ENCODE results near the gene PDE4B. TPM values are rescaled to one million over a fixed set of nuclear protein-coding genes. Genes with fewer than 3 reads are reported as not detected.

The PDE4B gene
- polyA plus RNA-seq, 1 donor from 2014 or later: 135 TPM

DNA sequence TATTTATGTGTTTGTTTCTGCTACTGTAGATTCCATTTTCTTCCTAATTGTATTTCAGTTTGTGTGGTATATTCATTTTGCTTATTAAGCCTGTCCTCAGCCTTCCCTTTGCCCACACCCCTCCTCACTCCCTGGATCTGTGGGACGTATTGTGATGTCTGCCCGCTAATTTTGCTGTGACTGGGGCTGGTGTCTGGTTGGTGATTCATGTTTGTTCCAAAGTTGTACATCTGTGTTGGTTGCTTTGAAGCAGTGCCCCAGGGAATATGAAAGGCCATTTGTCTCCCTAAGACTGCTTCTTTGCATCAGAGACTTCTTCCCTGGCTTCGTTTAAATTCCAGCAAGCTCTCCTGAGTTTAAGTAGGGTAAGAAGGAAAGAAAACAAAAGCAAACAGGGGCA is 451.7 kb downstream of the PDE4B start:
- no peaks in the 10 kb centered on the region for H3F3A ChIP-seq (ENCODE audit: insufficient read depth, low read length, poor library complexity, severe bottlenecking)
- H2AFZ ChIP-seq (ENCODE audit: low read depth, low read length): no peak overlapping the region
- H3K27ac ChIP-seq (ENCODE audit: low read length): no peak overlapping the region
- no peak overlapping the region for H3K4me2 ChIP-seq (ENCODE audit: low read length)
- H3K79me2 ChIP-seq (replicated peaks; ENCODE audit: insufficient read depth, low read length): no peaks in the 10 kb centered on the region
- no peaks in the 10 kb centered on the region for H4K20me1 ChIP-seq (ENCODE audit: insufficient read depth)
- peaks cover 5% of the 10 kb centered on the region for H3K36me3 ChIP-seq (ENCODE audit: insufficient read depth, low read length)
- no peaks in the 10 kb centered on the region for H3K27me3 ChIP-seq (ENCODE audit: insufficient read depth, low read depth, low read length)
- H3K9ac ChIP-seq (ENCODE audit: low read length): no peak overlapping the region
- no peaks in the 10 kb centered on the region for H3K9me2 ChIP-seq (ENCODE audit: insufficient read depth, low read length)
- no peaks in the 10 kb centered on the region for H3K9me3 ChIP-seq (ENCODE audit: low read length)
- no peak overlapping the region for H3K4me3 ChIP-seq (ENCODE audit: low read length)
- TF ChIP-seq SMC3 (conservative IDR thresholded peaks at IDR 0.05; ENCODE audit: poor library complexity) (no peak), MXI1 (conservative IDR thresholded peaks at IDR 0.05; ENCODE audit: poor library complexity, severe bottlenecking) (no peak), TAF1 (IDR thresholded peaks at IDR 0.05; ENCODE audit: low read depth) (no peak), EZH2 (IDR thresholded peaks at IDR 0.05; ENCODE audit: borderline replicate concordance, insufficient read depth, low read length, poor library complexity, severe bottlenecking) (no peak)

DNA sequence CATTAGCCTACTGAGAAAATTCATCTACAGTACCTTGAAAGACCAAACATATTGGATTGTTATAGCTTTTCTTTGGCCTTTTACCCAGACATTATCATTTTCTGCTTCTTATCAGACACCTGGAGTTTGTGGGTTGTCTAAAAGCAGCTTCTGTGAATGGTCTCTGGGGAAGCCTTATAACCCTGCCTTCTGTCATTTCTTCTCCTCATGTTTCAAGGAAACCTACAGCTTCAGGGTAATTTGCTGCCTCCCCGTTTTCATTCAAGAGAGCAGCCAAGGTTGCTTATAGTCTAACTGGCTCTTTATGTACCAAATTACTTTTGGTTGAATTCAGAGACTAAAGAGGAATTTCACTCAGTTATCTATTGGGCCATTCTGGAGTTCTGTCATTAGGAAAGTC is 453.0 kb downstream of the PDE4B start:
- Histone ChIP-seq H3K27me3 (ENCODE audit: insufficient read depth, low read depth, low read length) (no peaks in the 10 kb centered on the region), H3K27ac (ENCODE audit: low read length) (peak overlapping the region; percentile 28)

More for the DNA sequence above, 453.0 kb downstream of the PDE4B start:
- Histone ChIP-seq H4K20me1 (ENCODE audit: insufficient read depth) (no peaks in the 10 kb centered on the region), H3F3A (ENCODE audit: insufficient read depth, low read length, poor library complexity, severe bottlenecking) (no peaks in the 10 kb centered on the region), H3K9me3 (ENCODE audit: low read length) (no peaks in the 10 kb centered on the region), H2AFZ (ENCODE audit: low read depth, low read length) (no peak overlapping the region), H3K79me2 (replicated peaks; ENCODE audit: insufficient read depth, low read length) (no peaks in the 10 kb centered on the region), H3K4me3 (ENCODE audit: low read length) (peak overlapping the region; percentile 19), H3K4me2 (ENCODE audit: low read length) (peak overlapping the region; percentile 3), H3K36me3 (ENCODE audit: insufficient read depth, low read length) (peaks cover 5% of the 10 kb centered on the region), H3K9ac (ENCODE audit: low read length) (no peak overlapping the region), H3K9me2 (ENCODE audit: insufficient read depth, low read length) (no peaks in the 10 kb centered on the region)
- TF ChIP-seq, protein P1, sequence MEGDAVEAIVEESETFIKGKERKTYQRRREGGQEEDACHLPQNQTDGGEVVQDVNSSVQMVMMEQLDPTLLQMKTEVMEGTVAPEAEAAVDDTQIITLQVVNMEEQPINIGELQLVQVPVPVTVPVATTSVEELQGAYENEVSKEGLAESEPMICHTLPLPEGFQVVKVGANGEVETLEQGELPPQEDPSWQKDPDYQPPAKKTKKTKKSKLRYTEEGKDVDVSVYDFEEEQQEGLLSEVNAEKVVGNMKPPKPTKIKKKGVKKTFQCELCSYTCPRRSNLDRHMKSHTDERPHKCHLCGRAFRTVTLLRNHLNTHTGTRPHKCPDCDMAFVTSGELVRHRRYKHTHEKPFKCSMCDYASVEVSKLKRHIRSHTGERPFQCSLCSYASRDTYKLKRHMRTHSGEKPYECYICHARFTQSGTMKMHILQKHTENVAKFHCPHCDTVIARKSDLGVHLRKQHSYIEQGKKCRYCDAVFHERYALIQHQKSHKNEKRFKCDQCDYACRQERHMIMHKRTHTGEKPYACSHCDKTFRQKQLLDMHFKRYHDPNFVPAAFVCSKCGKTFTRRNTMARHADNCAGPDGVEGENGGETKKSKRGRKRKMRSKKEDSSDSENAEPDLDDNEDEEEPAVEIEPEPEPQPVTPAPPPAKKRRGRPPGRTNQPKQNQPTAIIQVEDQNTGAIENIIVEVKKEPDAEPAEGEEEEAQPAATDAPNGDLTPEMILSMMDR (IDR thresholded peaks at IDR 0.05; ENCODE audit: poor library complexity, severe bottlenecking): no peak
- TF ChIP-seq, protein P2, sequence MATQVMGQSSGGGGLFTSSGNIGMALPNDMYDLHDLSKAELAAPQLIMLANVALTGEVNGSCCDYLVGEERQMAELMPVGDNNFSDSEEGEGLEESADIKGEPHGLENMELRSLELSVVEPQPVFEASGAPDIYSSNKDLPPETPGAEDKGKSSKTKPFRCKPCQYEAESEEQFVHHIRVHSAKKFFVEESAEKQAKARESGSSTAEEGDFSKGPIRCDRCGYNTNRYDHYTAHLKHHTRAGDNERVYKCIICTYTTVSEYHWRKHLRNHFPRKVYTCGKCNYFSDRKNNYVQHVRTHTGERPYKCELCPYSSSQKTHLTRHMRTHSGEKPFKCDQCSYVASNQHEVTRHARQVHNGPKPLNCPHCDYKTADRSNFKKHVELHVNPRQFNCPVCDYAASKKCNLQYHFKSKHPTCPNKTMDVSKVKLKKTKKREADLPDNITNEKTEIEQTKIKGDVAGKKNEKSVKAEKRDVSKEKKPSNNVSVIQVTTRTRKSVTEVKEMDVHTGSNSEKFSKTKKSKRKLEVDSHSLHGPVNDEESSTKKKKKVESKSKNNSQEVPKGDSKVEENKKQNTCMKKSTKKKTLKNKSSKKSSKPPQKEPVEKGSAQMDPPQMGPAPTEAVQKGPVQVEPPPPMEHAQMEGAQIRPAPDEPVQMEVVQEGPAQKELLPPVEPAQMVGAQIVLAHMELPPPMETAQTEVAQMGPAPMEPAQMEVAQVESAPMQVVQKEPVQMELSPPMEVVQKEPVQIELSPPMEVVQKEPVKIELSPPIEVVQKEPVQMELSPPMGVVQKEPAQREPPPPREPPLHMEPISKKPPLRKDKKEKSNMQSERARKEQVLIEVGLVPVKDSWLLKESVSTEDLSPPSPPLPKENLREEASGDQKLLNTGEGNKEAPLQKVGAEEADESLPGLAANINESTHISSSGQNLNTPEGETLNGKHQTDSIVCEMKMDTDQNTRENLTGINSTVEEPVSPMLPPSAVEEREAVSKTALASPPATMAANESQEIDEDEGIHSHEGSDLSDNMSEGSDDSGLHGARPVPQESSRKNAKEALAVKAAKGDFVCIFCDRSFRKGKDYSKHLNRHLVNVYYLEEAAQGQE (IDR thresholded peaks at IDR 0.05; ENCODE audit: borderline replicate concordance): no peak
- TF ChIP-seq SMC3 (conservative IDR thresholded peaks at IDR 0.05; ENCODE audit: poor library complexity): no peak

All from neural cell (in vitro differentiated cells).